ENCODE results near the gene GSC2.

GSC2 gene

GRCh38 chr22:19133561-19133960 is 16.5 kb downstream of the GSC2 start:
- DNase-seq (ENCODE audit: low read depth), result no peak

DNA sequence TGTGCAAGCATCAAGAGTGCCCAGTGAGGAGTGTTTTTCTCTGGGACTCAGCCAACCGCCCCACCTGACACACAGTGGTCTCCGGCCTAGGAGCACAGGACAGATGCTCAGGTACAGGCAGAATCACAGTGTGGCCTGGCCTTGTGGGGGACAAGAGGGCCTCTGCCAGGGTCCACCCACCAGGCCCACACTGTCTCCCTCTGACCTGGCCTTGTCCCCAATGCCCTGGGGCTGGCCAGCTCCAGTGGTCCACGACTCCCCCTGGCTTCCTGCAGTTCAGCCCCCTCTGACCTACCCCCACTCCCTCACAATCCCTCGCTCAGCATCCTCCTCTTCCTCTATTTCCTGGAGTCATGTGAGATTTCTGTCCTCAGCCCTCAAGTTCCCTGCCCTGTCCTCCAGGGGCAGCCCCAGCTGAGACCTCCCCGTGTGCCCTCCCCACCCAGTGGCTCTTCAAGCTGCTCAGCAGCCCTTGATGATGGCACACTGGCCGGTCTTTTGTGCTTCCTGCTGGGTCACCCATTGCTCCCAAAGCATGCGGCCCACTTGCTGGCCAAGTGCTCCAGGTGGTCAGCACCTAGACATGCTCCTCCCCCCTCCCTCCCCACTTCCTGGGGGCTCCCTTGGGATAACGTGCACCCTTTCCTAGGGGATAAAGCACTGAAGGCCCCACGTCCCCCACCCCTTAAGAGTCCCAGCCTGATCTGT is 17.2 kb downstream of the GSC2 start:
- DNase-seq (ENCODE audit: low read depth), result no peak

- DNase-seq (ENCODE audit: low read depth), result no peak
Observed at GRCh38 chr22:19132153-19132552, 17.9 kb downstream of the GSC2 start.

- DNase-seq (ENCODE audit: low read depth), result no peak
Observed at GRCh38 chr22:19131685-19132015, 18.4 kb downstream of the GSC2 start.

DNA sequence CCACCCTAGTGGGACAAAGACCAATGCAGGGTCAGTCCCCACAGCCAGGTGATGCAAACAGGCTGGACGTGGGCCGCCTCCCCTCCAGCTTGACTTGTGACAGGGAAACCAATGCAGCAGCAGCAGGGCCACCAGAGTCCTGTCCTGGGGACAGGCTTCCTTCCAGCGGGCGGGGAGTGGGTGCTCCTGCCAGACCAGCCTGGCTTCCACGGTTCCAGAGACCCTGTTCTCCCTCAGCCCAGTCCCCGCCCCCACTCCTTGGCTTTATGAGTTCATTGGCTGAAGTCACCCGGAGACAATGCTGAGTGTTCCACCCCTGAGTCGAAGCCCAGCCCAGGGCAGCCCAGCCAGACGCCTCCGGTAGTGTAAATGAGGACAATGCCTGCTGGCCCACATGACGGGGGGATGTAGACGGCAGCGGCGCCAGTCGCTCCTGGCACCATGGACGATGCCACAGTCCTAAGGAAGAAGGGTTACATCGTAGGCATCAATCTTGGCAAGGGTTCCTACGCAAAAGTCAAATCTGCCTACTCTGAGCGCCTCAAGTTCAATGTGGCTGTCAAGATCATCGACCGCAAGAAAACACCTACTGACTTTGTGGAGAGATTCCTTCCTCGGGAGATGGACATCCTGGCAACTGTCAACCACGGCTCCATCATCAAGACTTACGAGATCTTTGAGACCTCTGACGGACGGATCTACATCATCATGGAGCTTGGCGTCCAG is 19.0 kb downstream of the GSC2 start, which contains the start of gene TSSK2:
TSS of gene TSSK2 (plus strand) at position 350 of the 726 bp plus-strand sequence. CDS start at position 442, 92 bp downstream.
- DNase-seq (ENCODE audit: low read depth), result no peak

- no peak for DNase-seq (ENCODE audit: low read depth)
Observed at GRCh38 chr22:19129871-19130270, 20.2 kb downstream of the GSC2 start.

- DNase-seq (ENCODE audit: low read depth), result no peak
Observed at GRCh38 chr22:19128946-19129727, 21.0 kb downstream of the GSC2 start.

DNA sequence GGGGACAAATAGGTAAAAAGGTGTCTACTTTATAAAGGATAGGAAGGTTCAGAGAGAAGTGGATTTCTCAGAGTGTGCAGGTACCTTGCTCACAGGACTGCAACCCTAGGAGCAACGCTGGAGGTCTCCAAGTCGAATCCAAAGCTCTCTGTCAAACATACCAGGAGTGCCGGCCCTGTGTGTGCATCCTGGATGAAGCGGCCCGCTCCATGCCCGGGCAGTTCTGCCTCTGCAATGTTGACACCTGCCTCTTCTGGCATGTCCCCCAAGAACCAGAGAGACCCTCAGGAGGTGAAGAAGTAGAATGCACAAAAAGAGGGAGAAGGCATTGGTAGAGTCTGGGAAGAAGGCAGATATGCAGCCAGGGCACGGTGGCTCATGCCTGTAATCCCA is 22.1 kb downstream of the GSC2 start:
- DNase-seq (ENCODE audit: low read depth), result no peak

GRCh38 chr22:19127329-19128008 is 22.6 kb downstream of the GSC2 start:
- no peak for DNase-seq (ENCODE audit: low read depth)

DNA sequence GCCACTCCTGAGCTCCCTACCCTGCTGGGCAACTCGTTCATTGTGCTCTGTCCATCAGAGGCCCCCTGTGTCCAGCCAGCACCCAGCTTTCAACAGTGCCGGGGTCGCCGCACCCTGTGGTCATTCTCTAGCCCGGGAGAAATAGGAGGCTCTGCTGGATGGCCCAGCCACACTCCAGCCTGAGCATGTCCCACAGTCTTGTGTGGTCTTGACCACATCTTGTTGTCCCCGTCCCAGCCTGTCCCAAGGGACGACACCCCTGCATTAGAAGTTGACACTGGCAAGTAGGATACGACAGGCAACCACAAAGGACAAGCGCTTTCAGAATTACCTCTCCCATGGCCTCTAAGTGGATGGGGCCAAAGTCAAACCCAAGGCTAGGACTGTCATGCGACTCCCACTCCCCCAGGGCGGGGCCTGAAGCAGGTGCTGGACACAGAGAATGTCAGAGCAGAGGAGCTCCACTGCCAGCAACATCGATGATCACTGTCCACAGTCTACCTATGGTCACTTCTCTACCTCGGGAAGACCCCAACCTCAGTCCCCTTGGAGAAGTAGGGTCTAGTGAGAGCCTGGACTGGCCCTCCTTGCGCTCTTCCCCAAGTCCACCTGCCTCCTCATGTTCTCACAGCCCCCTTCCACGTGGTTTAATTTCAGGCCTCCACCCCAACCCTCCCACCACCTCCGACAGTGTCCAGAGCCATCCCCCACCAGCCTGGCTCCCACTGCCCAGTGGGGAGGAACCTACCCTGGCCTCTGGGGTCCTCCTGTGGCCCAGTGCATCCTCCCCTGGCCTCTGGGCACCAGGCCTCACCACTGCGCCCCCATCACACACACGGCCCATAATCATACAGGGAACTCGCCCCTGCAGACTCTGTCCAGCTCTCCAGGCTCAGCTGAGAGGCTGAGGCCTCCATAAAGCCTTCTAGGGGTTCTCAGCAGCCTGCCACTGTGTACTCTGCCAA is 23.5 kb downstream of the GSC2 start:
- no peak for DNase-seq (ENCODE audit: low read depth)

- DNase-seq (ENCODE audit: low read depth), result no peak
Observed at GRCh38 chr22:19125474-19126308, 24.4 kb downstream of the GSC2 start.

DNA sequence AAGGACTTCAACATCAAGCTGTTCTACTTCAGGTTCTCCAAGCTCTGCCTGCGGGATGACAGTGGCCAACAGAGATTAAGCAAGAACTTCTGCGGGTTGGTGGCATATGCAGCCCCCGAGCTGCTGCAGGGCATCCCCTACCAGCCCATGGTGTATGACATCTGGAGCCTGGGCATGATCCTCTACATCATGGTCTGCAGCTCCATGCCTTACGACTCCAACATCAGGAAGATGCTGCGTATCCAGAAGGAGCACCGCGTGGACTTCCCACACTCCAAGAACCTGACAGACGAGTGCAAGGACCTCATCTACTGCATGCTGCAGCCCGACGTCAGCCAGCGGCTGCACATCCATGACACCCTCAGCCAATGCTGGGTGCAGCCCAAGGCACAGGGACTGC is 25.1 kb downstream of the GSC2 start:
- DNase-seq (ENCODE audit: low read depth), result no peak

DNA sequence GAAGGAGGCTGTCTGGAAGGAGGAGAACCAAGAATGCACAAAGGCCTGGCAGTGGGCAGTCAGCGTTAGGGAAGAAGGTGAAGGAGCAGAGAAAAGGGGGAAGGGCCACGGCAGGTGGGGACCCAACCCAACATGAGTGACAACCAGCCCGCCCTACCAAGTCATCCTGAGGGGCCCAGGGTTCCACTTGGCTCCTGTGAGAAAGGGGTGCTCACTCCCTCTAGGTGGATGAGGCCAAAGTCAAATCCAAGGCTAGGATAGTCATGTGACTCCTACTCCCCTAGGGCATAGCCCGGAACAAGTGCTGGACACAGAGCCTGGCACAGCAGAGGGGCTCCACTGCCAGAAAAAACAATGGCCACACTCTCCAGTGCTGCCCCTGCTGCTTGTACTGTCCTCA is 25.7 kb downstream of the GSC2 start:
- DNase-seq (ENCODE audit: low read depth), result no peak

GRCh38 chr22:19123936-19124335 is 26.2 kb downstream of the GSC2 start:
- no peak for DNase-seq (ENCODE audit: low read depth)

DNA sequence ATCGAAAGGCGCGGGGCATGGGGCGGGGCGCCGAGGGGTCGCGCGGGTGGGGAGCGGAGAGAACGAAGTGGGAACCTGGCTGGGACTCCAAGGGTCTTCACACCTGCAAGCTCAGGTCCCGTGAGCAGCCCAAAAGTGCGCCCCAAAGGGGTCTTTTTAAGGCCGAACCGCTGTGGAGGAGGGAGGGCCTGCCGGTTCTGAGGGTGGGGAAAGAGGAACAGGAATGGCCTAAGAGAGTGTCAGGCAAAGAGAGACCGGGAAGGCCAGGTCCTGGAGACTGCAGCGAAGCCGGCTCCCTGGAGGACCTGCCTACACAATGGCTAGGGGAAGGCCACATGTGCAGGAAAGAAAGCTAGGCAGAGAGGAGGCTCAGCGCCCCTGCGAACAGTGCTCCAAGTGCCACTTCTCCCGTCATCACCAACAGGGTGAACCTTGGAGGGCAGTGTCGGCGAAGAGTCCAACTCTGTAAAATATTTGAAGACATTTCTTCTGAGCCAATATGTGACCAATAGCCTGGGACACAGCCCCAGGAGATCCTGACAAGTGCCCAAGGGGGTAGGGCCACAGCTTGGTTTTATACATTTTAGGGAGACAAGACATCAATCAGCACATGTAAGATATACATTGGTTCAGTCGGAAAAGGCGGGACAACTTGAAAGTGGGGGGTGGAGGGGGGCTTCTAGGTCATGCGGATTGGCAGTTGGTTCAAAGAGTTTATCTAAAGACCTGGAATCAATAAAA is 27.2 kb downstream of the GSC2 start:
- no peak for DNase-seq (ENCODE audit: low read depth)

DNA sequence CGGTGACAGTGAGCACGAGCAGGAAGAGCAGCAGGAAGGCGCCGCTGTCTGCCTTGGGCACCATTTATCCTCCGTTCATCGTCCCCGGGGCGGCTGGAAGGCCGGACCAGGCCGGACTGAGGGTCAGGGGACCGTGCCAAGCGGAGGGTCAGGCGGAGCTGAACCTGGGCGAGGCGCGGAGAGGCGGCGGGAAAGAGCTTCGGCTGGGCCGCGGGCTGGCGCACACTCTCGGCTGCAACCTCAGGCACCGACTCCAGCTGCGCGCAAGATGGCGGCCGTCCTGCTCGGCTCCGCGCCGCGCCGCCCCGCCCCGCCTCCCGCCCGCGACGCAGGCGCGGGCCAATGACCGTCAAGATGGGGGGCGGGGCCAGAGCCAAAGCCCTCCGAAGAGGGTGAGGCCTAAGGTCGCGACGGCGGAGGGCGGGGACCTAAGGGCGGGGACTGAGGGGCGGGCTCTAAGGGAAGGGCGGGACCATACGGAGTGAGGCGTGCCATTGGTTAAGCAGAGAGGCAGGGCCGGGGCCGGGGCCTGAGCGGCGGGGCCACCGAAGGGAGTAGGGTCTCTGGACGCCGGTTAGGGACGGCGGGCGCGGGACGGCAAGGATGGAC is 27.8 kb downstream of the GSC2 start, which contains the start of gene DGCR2:
TSS of gene DGCR2 (minus strand) at position 270 of the 609 bp plus-strand sequence. CDS start at position 64, 206 bp downstream.
- peak; percentile 93 for DNase-seq (ENCODE audit: low read depth)

- DNase-seq (ENCODE audit: low read depth), result peak; percentile 6
Observed at GRCh38 chr22:19121631-19122142, 28.4 kb downstream of the GSC2 start.

DNA sequence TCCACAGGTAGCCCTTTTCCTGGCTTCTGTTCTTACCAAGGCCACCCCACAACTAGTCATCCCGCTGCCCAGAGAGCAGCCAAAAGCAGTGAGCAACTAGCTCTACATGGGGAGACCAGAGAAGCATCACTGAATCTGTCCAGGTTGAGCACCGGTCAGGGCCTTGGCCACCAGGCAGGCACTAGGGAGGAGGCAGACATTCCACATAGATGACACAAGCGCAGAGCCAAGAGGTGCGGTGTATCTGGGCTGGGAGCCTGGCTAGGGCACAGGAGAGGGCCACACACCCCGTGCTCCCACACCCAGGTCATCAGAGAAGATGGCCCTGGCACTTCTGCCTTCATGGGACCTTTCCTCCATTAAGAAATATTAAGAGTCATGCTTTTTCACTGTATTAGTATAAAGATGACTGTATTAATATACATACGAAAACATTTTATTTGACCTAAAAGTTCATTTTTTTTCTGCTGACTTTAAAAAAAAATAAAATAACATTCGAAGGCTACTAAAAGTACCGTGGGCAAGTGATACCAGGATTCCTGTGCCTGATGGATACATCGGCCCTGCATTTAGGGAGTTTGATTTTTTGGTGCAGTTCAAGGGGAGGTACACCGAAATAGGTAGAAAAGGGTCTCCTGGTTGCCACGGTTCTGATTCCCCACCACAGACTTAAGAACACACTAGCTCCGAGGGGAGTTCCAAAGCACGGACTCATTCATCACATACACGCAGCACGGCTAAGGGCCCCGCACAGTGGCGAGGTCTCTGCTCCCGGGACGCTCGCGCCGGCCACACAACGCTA is 29.1 kb downstream of the GSC2 start:
- no peak for DNase-seq (ENCODE audit: low read depth)
